HUES6 (cell line): ENCODE measurements around the gene GPC3.

Experiments used
- H3K27ac ChIP-seq: 2 replicates; pipeline ENCODE4 v1.7.0; 2013; ENCODE audit warnings: low read depth, mild to moderate bottlenecking, low read length, inconsistent platforms
- H3K27me3 ChIP-seq: 2 replicates; pipeline ENCODE4 v1.6.1; 2013; ENCODE audit warnings: low read length; ENCODE audit not compliant: control insufficient read depth, insufficient read depth
- H3K36me3 ChIP-seq: 2 replicates; pipeline ENCODE4 v1.6.1; 2013; ENCODE audit warnings: low read length; ENCODE audit not compliant: control insufficient read depth, insufficient read depth
- H3K4me1 ChIP-seq: 2 replicates; pipeline ENCODE4 v1.6.1; 2013; ENCODE audit warnings: low read length; ENCODE audit not compliant: control insufficient read depth, insufficient read depth
- H3K4me3 ChIP-seq: 2 replicates; pipeline ENCODE4 v1.5.1; 2013; ENCODE audit warnings: low read depth, low read length
- H3K9ac ChIP-seq: one replicate; pipeline ENCODE4 v1.6.1; 2013; ENCODE audit warnings: mild to moderate bottlenecking, low read length
- H3K9me3 ChIP-seq: 2 replicates; pipeline ENCODE4 v1.6.1; 2013; ENCODE audit warnings: low read depth, low read length; ENCODE audit not compliant: control insufficient read depth, insufficient read depth

GPC3 gene

GRCh38 chrX:133847340-133847994 is 137.9 kb downstream of the GPC3 start:
- H3K4me3 ChIP-seq = no peak overlapping the region
- H3K27ac ChIP-seq = no peak overlapping the region
- H3K9me3 ChIP-seq = 0 out of 2 replicates have a peak, but pooled peaks cover 5% of the 10 kb centered on the region
- no peak overlapping the region for H3K9ac ChIP-seq
- no peaks in the 10 kb centered on the region for H3K36me3 ChIP-seq
- H3K4me1 ChIP-seq = no peaks in the 10 kb centered on the region
- H3K27me3 ChIP-seq = no peaks in the 10 kb centered on the region; the same call in 1 of the 2 replicates

GRCh38 chrX:133846311-133846710 is 139.1 kb downstream of the GPC3 start:
- no peak overlapping the region for H3K27ac ChIP-seq
- no peak overlapping the region for H3K9ac ChIP-seq
- H3K27me3 ChIP-seq = no peaks in the 10 kb centered on the region; the same call in 1 of the 2 replicates
- no peaks in the 10 kb centered on the region for H3K4me1 ChIP-seq
- H3K9me3 ChIP-seq = 0 out of 2 replicates have a peak, but pooled peaks cover 5% of the 10 kb centered on the region
- H3K36me3 ChIP-seq = no peaks in the 10 kb centered on the region
- no peak overlapping the region for H3K4me3 ChIP-seq

- H3K36me3 ChIP-seq = no peaks in the 10 kb centered on the region
- no peaks in the 10 kb centered on the region for H3K27me3 ChIP-seq
- H3K4me3 ChIP-seq = no peak overlapping the region
- H3K9ac ChIP-seq = no peak overlapping the region
- no peak overlapping the region for H3K27ac ChIP-seq
- H3K9me3 ChIP-seq = 0 out of 2 replicates have a peak, but pooled peaks cover 5% of the 10 kb centered on the region
- H3K4me1 ChIP-seq = peaks cover 9% of the 10 kb centered on the region
Observed at GRCh38 chrX:133840415-133840814, 145.0 kb downstream of the GPC3 start.

DNA sequence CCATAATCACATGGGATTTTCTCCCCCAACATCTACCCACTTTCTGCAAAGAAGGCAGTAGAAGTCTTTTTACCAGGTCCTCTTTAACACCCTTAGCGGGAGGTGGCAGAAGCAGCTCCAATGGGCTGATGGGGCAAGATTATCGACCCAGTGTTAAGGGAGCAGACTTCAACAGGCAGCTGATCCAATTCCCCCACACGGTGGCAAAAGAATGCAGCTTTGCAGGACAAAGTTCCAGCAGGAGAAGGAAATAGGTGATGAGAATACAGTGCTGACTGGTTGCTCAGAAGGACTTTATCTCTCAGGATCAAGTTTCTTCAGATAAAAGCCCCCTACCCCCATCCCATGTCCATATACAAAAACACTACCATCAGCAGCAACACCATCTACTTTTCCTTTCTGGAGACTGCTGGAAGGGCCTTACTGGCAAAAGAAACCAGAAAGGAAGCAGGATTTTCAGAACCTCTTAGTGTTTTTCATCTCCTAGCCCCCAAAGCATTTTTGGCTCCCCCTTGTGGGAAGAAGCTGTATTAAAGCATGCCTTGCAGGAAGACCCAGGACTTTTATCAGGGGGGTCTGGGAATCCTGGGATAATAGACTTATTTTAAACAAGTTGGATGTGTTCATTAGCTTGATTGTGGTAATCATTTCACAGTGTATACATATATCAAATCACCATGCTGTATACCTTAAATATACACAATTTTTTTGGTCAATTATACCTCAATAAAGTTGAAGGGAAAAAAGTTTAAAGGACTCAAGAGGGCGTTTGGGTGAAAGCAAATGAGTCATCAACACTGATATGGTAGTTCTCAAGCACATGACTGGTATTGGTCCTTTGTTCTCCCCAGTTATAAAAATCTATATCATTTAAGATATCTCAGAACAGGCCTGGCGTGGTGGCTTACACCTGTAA is 146.4 kb downstream of the GPC3 start:
- Histone ChIP-seq H3K4me1 (peaks cover 9% of the 10 kb centered on the region), H3K27ac (no peak overlapping the region), H3K36me3 (no peaks in the 10 kb centered on the region), H3K9me3 (0 out of 2 replicates have a peak, but pooled peaks cover 5% of the 10 kb centered on the region), H3K4me3 (no peak overlapping the region), H3K9ac (no peak overlapping the region), H3K27me3 (no peaks in the 10 kb centered on the region)

DNA sequence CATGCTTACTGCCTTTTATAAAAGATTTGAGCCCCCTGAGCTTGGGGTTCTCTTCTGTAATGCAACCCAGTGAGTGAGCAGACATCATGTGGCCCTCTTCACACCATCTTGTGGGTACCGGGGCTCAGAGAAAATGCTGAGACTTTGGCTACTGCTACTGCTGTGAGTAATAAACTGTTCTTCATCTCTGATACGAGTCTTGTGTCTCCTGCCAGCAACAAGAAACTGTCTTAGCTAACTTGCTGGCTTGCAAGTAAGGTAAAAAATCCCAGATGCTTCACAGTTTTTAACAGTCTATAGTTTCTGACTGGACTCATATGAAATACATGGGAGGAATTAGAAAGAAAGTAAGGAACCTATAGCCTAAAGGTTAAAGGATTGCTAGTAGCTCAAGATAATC is 148.3 kb downstream of the GPC3 start:
- Histone ChIP-seq H3K36me3 (no peaks in the 10 kb centered on the region), H3K27me3 (no peaks in the 10 kb centered on the region), H3K27ac (no peak overlapping the region), H3K4me1 (peaks cover 9% of the 10 kb centered on the region), H3K4me3 (no peak overlapping the region), H3K9me3 (no peaks in the 10 kb centered on the region), H3K9ac (no peak overlapping the region)

GRCh38 chrX:133836561-133836960 is 148.8 kb downstream of the GPC3 start:
- Histone ChIP-seq H3K4me1 (peaks cover 9% of the 10 kb centered on the region), H3K4me3 (no peak overlapping the region), H3K27ac (no peak overlapping the region), H3K36me3 (no peaks in the 10 kb centered on the region), H3K9ac (no peak overlapping the region), H3K9me3 (no peaks in the 10 kb centered on the region), H3K27me3 (no peaks in the 10 kb centered on the region)

DNA sequence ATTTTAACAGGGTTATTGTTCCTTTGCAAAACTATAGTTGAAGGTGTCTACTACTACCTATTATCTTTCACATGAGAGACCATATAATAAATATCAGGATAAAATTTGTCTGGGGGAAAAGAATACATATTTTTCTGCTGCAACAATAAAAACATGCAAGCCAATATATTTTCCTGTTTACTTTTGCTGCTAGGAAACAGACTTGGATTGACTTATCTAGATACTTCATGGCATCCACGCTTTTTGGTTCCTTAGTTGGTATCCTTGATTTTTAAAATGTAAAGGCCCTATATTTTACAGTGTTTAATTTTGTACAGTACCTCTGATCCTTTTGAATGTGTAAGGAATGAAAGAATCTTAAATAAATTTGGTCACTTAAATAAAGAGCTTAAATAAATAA is 150.6 kb downstream of the GPC3 start:
- H3K9ac ChIP-seq = no peak overlapping the region
- peaks cover 9% of the 10 kb centered on the region for H3K4me1 ChIP-seq
- no peaks in the 10 kb centered on the region for H3K27me3 ChIP-seq

DNA sequence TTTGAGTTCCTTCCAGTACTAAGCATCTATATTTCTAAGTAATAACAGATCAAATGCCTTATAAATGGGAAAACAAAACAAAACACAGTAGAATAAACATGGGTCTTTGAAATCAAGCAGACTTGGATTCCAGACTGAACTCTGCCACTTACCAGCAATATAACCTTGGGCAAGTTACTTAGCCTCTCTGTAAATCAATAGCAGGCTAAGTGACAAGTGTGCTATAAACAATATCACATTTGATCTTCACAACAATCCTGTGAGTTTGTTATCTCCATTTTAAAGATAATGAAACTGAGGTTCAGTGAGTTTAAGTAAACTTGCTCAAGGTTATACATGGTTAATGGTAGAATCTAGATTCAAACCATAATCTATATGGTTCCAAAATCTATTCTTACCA is 165.8 kb downstream of the GPC3 start:
- Histone ChIP-seq H3K9ac (no peak overlapping the region), H3K27me3 (no peaks in the 10 kb centered on the region), H3K9me3 (no peaks in the 10 kb centered on the region), H3K27ac (no peak overlapping the region), H3K4me1 (peaks cover 2% of the 10 kb centered on the region; the same call in 1 of the 2 replicates), H3K4me3 (no peak overlapping the region), H3K36me3 (no peaks in the 10 kb centered on the region)

More for the DNA sequence above, 150.6 kb downstream of the GPC3 start:
- Histone ChIP-seq H3K27ac (no peak overlapping the region), H3K36me3 (no peaks in the 10 kb centered on the region), H3K4me3 (no peak overlapping the region), H3K9me3 (no peaks in the 10 kb centered on the region)

DNA sequence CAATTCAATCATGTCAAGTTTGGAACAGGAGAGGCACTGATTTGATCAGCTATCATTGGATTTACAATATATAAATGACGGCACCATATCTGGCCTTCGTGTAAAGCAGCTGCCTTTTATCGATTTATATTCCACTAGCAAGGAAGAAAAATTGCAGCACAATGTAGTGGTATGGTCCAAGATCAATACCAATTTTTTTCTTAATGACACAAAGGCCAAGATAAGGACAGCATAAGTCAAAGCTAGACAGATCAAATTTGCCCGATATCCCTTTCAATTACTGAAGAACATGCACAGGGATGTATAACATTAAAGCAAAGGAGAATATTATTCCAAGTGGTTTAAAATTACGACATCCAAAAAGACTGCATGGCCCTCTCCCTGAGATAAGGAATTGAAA is 167.4 kb downstream of the GPC3 start:
- no peaks in the 10 kb centered on the region; the same call in 1 of the 2 replicates for H3K27me3 ChIP-seq
- no peaks in the 10 kb centered on the region for H3K36me3 ChIP-seq
- H3K9ac ChIP-seq = no peak overlapping the region
- H3K4me1 ChIP-seq = peaks cover 2% of the 10 kb centered on the region; the same call in 1 of the 2 replicates
- no peak overlapping the region for H3K4me3 ChIP-seq
- no peaks in the 10 kb centered on the region for H3K9me3 ChIP-seq
- H3K27ac ChIP-seq = no peak overlapping the region

DNA sequence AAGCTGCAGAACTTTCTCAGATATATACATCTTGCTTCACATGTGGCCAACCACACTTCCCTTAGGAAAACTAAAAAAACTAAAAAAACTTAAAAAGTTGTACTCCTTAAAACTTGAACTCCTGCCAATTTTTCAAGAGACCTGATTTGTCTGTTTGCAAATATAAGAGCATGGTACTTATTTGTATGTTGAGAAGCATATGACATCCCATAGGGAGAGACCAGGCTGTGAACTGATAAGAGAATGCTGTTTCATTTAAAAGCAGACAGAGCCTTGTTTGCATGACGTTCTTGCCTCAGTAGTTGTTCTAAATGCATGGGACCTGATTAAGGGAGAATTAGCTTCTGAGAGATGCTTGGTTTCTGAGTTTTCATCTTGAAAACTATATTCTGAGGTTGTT is 169.9 kb downstream of the GPC3 start:
- H3K27me3 ChIP-seq = no peaks in the 10 kb centered on the region; the same call in 1 of the 2 replicates
- H3K4me3 ChIP-seq = no peak overlapping the region
- no peaks in the 10 kb centered on the region for H3K36me3 ChIP-seq
- H3K9me3 ChIP-seq = no peaks in the 10 kb centered on the region
- no peak overlapping the region for H3K27ac ChIP-seq
- H3K9ac ChIP-seq = no peak overlapping the region
- peaks cover 12% of the 10 kb centered on the region for H3K4me1 ChIP-seq

DNA sequence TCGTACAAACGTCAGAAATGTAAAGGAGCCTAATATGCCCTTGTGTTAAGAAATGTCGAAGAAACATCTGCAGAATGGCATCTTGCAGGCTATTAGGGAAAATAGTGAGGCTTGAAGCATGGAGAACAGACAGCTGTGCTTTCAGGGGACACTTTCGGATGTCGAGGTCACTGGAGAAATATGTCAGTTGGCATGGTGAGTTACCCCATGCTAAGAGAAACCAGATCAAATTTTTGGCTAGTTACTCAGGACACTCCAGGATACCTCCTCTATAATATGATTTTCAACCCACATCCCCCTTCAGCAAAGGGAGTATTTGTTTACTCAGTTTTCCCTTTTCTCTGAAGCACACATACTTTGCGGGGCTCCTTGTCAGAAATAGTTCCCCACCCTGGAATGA is 171.4 kb downstream of the GPC3 start:
- Histone ChIP-seq H3K9me3 (no peaks in the 10 kb centered on the region), H3K4me3 (no peak overlapping the region), H3K9ac (no peak overlapping the region), H3K36me3 (no peaks in the 10 kb centered on the region), H3K27me3 (no peaks in the 10 kb centered on the region; the same call in 1 of the 2 replicates), H3K4me1 (peaks cover 12% of the 10 kb centered on the region), H3K27ac (no peak overlapping the region)
